H9 (cell line): ENCODE measurements around the gene ACSF3. TPM values are rescaled to one million over a fixed set of nuclear protein-coding genes. Genes with fewer than 3 reads are reported as not detected.

Source experiments
- DNase-seq: peaks from one replicate; pipeline ENCODE4 v3.0.0-alpha.2; 2017
- H2AFZ ChIP-seq: one replicate; pipeline ENCODE4 v1.6.1; 2013; ENCODE audit warnings: mild to moderate bottlenecking, low read length, control low read depth, moderate library complexity
- H2AK5ac ChIP-seq: 2 replicates; pipeline ENCODE4 v1.6.1; 2013; ENCODE audit warnings: low read length, control low read depth, mixed read lengths; ENCODE audit not compliant: insufficient read length
- H2BK120ac ChIP-seq: one replicate; pipeline ENCODE4 v1.6.1; 2013; ENCODE audit warnings: low read depth, mild to moderate bottlenecking, low read length, control low read depth, inconsistent platforms; ENCODE audit not compliant: poor library complexity, severe bottlenecking
- H2BK12ac ChIP-seq: 2 replicates; pipeline ENCODE4 v1.6.1; 2013; ENCODE audit warnings: low read length, control low read depth, mixed read lengths, low read depth; ENCODE audit not compliant: insufficient read length
- H2BK15ac ChIP-seq: 2 replicates; pipeline ENCODE4 v1.6.1; 2013; ENCODE audit warnings: low read depth, low read length, control low read depth
- H2BK20ac ChIP-seq: one replicate; pipeline ENCODE4 v1.6.1; 2013; ENCODE audit warnings: low read depth, mild to moderate bottlenecking, low read length, control low read depth, inconsistent platforms; ENCODE audit not compliant: poor library complexity, severe bottlenecking
- H2BK5ac ChIP-seq: 2 replicates; pipeline ENCODE4 v1.6.1; 2013; ENCODE audit warnings: low read length, control low read depth, mixed read lengths; ENCODE audit not compliant: insufficient read length
- H3K14ac ChIP-seq: 2 replicates; pipeline ENCODE4 v1.6.1; 2013; ENCODE audit warnings: low read length, control low read depth; ENCODE audit not compliant: insufficient read depth
- H3K18ac ChIP-seq: 2 replicates; pipeline ENCODE4 v1.6.1; 2013; ENCODE audit warnings: low read depth, mild to moderate bottlenecking, mixed read lengths, low read length, control low read depth; ENCODE audit not compliant: insufficient read length
- H3K23ac ChIP-seq: 2 replicates; pipeline ENCODE4 v1.6.1; 2013; ENCODE audit warnings: low read length, control low read depth, mixed read lengths, low read depth; ENCODE audit not compliant: insufficient read length
- H3K23me2 ChIP-seq: 2 replicates; pipeline ENCODE4 v1.6.1; 2013; ENCODE audit warnings: low read depth, mild to moderate bottlenecking, mixed read lengths, low read length, control low read depth; ENCODE audit not compliant: insufficient read length, poor library complexity, severe bottlenecking
- H3K27ac ChIP-seq: 2 replicates; pipeline ENCODE4 v1.5.1; 2013; ENCODE audit warnings: low read length, control low read depth, mixed read lengths, low read depth; ENCODE audit not compliant: insufficient read length
- H3K27me3 ChIP-seq: 2 replicates; pipeline ENCODE4 v1.6.1; 2013; ENCODE audit warnings: low read length, control low read depth, inconsistent platforms; ENCODE audit not compliant: insufficient read depth
- H3K4ac ChIP-seq: 2 replicates; pipeline ENCODE4 v1.6.1; 2013; ENCODE audit warnings: low read depth, mild to moderate bottlenecking, control low read depth, inconsistent platforms, low read length, moderate library complexity
- H3K4me1 ChIP-seq: 2 replicates; pipeline ENCODE4 v1.6.1; 2013; ENCODE audit warnings: low read length, control low read depth, inconsistent platforms; ENCODE audit not compliant: insufficient read depth
- H3K4me2 ChIP-seq: 2 replicates; pipeline ENCODE4 v1.6.1; 2013; ENCODE audit warnings: low read length, control low read depth, mixed read lengths; ENCODE audit not compliant: insufficient read length, insufficient read depth
- H3K56ac ChIP-seq: 2 replicates; pipeline ENCODE4 v1.6.1; 2013; ENCODE audit warnings: low read depth, mild to moderate bottlenecking, mixed read lengths, low read length, control low read depth; ENCODE audit not compliant: insufficient read length
- H3K79me1 ChIP-seq: 2 replicates; pipeline ENCODE4 v1.6.1; 2013; ENCODE audit warnings: low read depth, mild to moderate bottlenecking, moderate library complexity, low read length, control low read depth, inconsistent platforms; ENCODE audit not compliant: insufficient read depth, poor library complexity, severe bottlenecking
- H3K79me2 ChIP-seq: 2 replicates; pipeline ENCODE4 v1.6.1; 2013; ENCODE audit warnings: low read length, control low read depth, inconsistent platforms; ENCODE audit not compliant: insufficient read depth
- H3K9ac ChIP-seq: 2 replicates; pipeline ENCODE4 v1.6.1; 2013; ENCODE audit warnings: low read length, control low read depth, mixed read lengths; ENCODE audit not compliant: insufficient read length; ENCODE audit errors: extremely low read depth
- H3K9me3 ChIP-seq: one replicate; pipeline ENCODE4 v1.6.1; 2013; ENCODE audit warnings: low read depth, low read length, inconsistent platforms; ENCODE audit not compliant: control insufficient read depth
- H3T11ph ChIP-seq: one replicate; pipeline ENCODE4 v1.6.1; 2013; ENCODE audit warnings: mild to moderate bottlenecking, low read length, control low read depth, inconsistent platforms
- H4K20me1 ChIP-seq: one replicate; pipeline ENCODE4 v1.6.1; 2013; ENCODE audit not compliant: control insufficient read depth, insufficient read length, insufficient read depth
- H4K5ac ChIP-seq: 2 replicates; pipeline ENCODE4 v1.6.1; 2013; ENCODE audit warnings: low read depth, mild to moderate bottlenecking, mixed read lengths, low read length, control low read depth; ENCODE audit not compliant: insufficient read length
- H4K8ac ChIP-seq: replicated peaks from 2 replicates; pipeline ENCODE4 v1.6.1; 2013; ENCODE audit warnings: low read length, control low read depth, mixed read lengths, low read depth; ENCODE audit not compliant: insufficient read length
- H4K91ac ChIP-seq: 2 replicates; pipeline ENCODE4 v1.6.1; 2013; ENCODE audit warnings: low read depth, mild to moderate bottlenecking, moderate library complexity, mixed read lengths, low read length, control low read depth; ENCODE audit not compliant: insufficient read length
- H3K27ac Mint-ChIP-seq, 3 experiments: 2 replicates in 2 of 3; 3 replicates in 1 of 3; pipeline ENCODE4 v1.8.0; 2020 to 2021; ENCODE audit warnings: mixed read lengths in 3 of 3, mild to moderate bottlenecking in 1 of 3, moderate library complexity in 1 of 3
- H3K27me3 Mint-ChIP-seq: 2 replicates; pipeline ENCODE4 v1.8.0; 2021; ENCODE audit warnings: low read depth, mild to moderate bottlenecking, moderate library complexity, mixed read lengths
- H3K36me3 Mint-ChIP-seq, 3 experiments: 2 replicates in 2 of 3; 3 replicates in 1 of 3; pipeline ENCODE4 v1.8.0; 2020 to 2021; ENCODE audit warnings: low read depth in 3 of 3, mixed read lengths in 3 of 3; ENCODE audit not compliant: insufficient read depth in 1 of 3
- H3K4me1 Mint-ChIP-seq, 2 experiments: 2 replicates each; pipeline ENCODE4 v1.8.0; 2020; ENCODE audit warnings: mixed read lengths in 2 of 2
- H3K4me3 Mint-ChIP-seq, 2 experiments: 2 replicates in 1 of 2; 3 replicates in 1 of 2; pipeline ENCODE4 v1.8.0; 2020 to 2021; ENCODE audit warnings: mild to moderate bottlenecking in 2 of 2, mixed read lengths in 2 of 2, moderate library complexity in 1 of 2
- H3K9me3 Mint-ChIP-seq, 2 experiments: 2 replicates in 1 of 2; 3 replicates in 1 of 2; pipeline ENCODE4 v1.8.0; 2020; ENCODE audit warnings: mild to moderate bottlenecking in 2 of 2, mixed read lengths in 2 of 2, moderate library complexity in 1 of 2
- WGBS: extraction: QIAGEN DNeasy Blood & Tissue Kit; methylation state at CpG from one replicate; pipeline ENCODE4 v1.1.7; 2013; ENCODE audit warnings: missing lambda C conversion rate, low lambda C conversion rate, mixed read lengths; ENCODE audit not compliant: insufficient read length; ENCODE audit errors: extremely low coverage; 5-methylcytosine and 5-hydroxymethylcytosine counted together
- total RNA-seq: library from RNA; stranded (reverse); gene quantifications from 2 replicates; pipeline ENCODE4 v1.2.1, GENCODE V29; 2021
- TF ChIP-seq, protein P1 (sequence below): fragments of 200-600 bp; sonication (generic); conservative IDR thresholded peaks from 3 replicates; pipeline ENCODE4 v1.8.0; 2021; ENCODE audit warnings: antibody characterized with exemption, mild to moderate bottlenecking

ACSF3 gene
- total RNA-seq, 1 experiment from 2014 or later = 31.3 TPM

- Histone ChIP-seq H3K14ac (no peak overlapping the region), H4K20me1 (no peaks in the 10 kb centered on the region), H3K79me2 (no peaks in the 10 kb centered on the region), H2BK20ac (no peak overlapping the region), H2BK12ac (no peak overlapping the region), H3K9ac (no peak overlapping the region), H3K4me2 (no peak overlapping the region), H2AFZ (no peak overlapping the region), H3K23me2 (no peaks in the 10 kb centered on the region), H3K4ac (no peak overlapping the region), H3K27ac (no peak overlapping the region), H3K56ac (no peak overlapping the region), H2BK5ac (no peak overlapping the region), H2BK120ac (no peak overlapping the region), H3K23ac (no peak overlapping the region), H3T11ph (no peak overlapping the region), H3K4me1 (no peaks in the 10 kb centered on the region), H3K27me3 (no peaks in the 10 kb centered on the region), H2AK5ac (no peak overlapping the region), H4K91ac (no peak overlapping the region), H4K5ac (no peak overlapping the region), H3K18ac (no peak overlapping the region), H3K79me1 (no peaks in the 10 kb centered on the region), H3K9me3 (no peaks in the 10 kb centered on the region), H4K8ac (no peak overlapping the region), H2BK15ac (no peak overlapping the region)
- H3K36me3 Mint-ChIP-seq = peaks cover 10 to 32% (median 26%) of the 10 kb centered on the region in 3 experiments
- DNase-seq = no peak
- no peak overlapping the region for H3K4me3 Mint-ChIP-seq
- H3K9me3 Mint-ChIP-seq = no peaks in the 10 kb centered on the region
- H3K27me3 Mint-ChIP-seq = no peaks in the 10 kb centered on the region; the same call in 1 of the 2 replicates
- no peak overlapping the region for H3K27ac Mint-ChIP-seq
- no CpG with 5 or more reads among the region's 35 CpGs for WGBS
- TF ChIP-seq, protein P1, sequence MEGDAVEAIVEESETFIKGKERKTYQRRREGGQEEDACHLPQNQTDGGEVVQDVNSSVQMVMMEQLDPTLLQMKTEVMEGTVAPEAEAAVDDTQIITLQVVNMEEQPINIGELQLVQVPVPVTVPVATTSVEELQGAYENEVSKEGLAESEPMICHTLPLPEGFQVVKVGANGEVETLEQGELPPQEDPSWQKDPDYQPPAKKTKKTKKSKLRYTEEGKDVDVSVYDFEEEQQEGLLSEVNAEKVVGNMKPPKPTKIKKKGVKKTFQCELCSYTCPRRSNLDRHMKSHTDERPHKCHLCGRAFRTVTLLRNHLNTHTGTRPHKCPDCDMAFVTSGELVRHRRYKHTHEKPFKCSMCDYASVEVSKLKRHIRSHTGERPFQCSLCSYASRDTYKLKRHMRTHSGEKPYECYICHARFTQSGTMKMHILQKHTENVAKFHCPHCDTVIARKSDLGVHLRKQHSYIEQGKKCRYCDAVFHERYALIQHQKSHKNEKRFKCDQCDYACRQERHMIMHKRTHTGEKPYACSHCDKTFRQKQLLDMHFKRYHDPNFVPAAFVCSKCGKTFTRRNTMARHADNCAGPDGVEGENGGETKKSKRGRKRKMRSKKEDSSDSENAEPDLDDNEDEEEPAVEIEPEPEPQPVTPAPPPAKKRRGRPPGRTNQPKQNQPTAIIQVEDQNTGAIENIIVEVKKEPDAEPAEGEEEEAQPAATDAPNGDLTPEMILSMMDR = no peak
- peaks cover 3 to 6% of the 10 kb centered on the region in 2 experiments; a peak in 3 of 4 replicates for H3K4me1 Mint-ChIP-seq
These were observed 42.5 kb downstream of the ACSF3 start for GRCh38 chr16:89135971-89136765.
